Eye (tissue), 1 donor: ENCODE data around the gene WNT5A.

Source experiments
- DNase-seq: peaks from one replicate; pipeline ENCODE4 v3.0.0-alpha.2; 2015

Gene WNT5A

GRCh38 chr3:55442861-55443260, 44.2 kb downstream of the WNT5A start:
- DNase-seq = no peak

DNA sequence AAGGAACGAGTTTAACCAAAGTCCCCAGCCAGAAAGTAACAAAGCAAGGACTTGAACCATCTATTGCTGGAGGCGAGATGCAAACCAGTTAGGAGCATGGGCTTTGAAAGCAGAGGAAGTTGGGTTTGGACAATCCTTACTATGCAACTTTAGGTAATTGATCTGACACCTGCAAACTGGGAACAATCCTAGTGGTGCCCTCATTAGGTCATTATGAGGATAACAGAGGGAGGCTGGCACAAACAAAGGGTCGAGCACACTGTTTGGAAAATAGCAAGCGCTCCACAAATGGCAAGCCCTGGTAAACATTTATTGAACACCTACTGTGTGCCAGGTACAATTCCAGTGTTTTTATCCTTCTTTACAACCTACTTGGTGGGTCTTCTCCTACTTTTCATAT, 45.6 kb downstream of the WNT5A start:
- no peak for DNase-seq

GRCh38 chr3:55440104-55440708, 46.9 kb downstream of the WNT5A start:
- DNase-seq = no peak

GRCh38 chr3:55439657-55440056, 47.4 kb downstream of the WNT5A start:
- no peak for DNase-seq

GRCh38 chr3:55436644-55437043, 50.5 kb downstream of the WNT5A start:
- no peak for DNase-seq

- no peak for DNase-seq
Observed at GRCh38 chr3:55435491-55435890, 51.6 kb downstream of the WNT5A start.

DNA sequence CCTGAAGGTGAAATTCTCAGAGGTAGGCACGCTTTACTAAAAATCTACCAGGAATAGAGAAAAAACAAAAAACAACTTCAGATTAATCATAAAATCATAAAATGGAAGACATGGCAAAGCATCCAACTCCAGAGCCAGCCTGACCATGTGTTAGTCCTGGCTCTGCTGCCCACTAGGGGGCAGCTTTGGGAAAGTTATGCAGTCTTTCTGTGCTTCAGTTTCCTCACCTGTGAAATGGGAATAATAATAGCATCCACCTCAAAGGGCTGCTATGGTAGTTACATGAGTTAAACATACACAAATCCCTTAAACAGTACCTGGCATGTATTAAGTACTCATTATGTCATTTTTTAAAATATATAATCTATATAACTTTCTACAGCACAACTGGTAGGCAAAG, 52.3 kb downstream of the WNT5A start:
- no peak for DNase-seq

DNA sequence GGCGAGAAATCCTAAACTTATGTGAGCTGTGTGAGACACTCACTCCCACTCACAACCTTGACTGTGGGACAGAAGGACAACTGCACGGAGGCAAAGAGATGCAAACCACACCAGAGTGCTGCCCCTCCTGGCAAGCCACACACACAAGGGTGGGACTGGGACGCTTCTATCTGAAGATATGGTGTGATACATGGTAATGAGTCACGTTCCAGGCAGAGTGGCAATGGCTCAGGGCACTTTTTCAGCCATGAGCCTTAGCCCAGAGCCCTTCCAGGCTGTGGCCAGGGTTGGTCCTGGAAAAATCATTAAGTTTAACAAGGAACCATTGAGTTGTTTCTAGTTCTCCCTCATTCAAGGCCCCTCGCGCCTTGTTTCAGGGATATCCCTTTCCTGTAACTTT, 56.1 kb downstream of the WNT5A start:
- no peak for DNase-seq

GRCh38 chr3:55427739-55428138, 59.4 kb downstream of the WNT5A start:
- DNase-seq = no peak

DNA sequence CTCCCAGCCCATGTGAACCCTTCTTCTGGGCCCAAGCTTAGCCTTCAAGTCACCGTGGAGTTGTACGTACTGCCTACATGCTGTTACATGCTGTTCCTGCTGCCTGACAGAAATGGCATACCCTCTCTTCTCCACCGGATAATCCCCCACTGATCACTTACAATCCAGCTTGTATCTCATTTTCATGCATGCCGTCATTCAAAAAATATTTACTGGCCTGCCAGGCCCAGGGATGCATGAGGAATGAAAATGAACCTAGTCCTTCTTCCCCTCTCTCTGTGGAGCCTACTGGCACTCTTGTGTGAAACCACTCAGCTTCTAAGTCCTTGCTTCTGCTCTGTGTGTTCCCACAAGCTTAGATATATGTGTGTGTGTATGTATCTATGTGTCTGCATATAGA, 60.6 kb downstream of the WNT5A start:
- peak; percentile 20 for DNase-seq

- no peak for DNase-seq
Observed at GRCh38 chr3:55423782-55424181, 63.3 kb downstream of the WNT5A start.

DNA sequence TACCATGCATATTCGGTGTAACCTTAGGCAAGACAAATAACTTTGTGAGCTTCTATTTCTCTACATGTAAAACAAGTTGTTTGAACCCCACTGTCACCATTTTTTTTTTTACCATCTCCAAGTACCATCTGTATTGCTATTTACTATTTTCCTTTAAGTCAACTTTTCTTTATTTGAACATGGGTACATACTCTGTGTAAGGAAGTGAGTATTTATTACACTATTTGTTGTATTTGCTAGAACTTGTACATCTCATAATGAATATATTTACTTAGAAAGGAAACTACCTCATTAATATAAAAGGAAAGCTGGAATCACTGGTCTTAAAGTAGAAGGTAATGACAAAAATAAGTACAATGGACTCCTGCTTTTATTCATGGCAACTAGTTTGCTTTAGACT, 69.9 kb downstream of the WNT5A start:
- no peak for DNase-seq

- DNase-seq = peak; percentile 54
Observed at GRCh38 chr3:55416331-55416821, 70.7 kb downstream of the WNT5A start.
